ENCODE results near the gene NGB.

DNA sequence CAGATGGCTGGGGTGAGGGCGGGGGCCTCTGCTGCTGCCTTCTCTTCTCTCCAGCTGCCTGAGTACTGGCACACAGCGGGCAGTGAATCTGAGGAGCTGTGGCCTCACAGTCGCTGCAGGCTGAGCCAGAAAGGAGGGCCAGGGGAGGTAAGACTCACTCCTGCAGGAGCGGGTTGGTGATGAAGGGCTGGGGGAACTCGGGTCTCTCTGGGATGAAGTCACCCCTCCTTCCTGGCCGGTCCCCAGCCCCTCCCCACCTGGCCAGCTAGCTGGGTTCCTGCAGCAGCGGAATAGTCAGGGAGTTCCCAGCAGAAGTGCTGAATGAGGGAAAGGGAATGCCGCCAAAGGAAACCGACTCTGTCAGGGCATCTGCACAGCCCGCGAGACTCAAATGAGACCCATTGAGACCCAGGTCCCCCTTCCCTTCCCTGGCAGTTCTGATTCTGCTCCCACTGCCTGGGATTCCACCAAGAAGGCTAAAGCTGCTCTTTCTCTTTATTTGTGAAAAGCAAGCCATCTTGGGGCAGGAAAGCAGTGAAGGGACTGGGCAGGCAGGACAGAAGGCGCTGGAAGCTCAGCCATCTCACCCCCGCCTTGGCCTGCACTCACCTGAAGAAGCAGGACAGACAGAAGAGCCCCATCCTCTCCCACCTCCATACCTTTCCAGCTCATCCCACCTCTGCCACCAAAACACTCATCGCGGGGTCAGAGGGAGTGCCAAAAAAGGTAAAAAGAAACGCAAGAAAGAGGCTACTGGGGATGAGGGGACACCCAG, 5.3 kb downstream of the NGB start:
- TF ChIP-seq, protein P1, sequence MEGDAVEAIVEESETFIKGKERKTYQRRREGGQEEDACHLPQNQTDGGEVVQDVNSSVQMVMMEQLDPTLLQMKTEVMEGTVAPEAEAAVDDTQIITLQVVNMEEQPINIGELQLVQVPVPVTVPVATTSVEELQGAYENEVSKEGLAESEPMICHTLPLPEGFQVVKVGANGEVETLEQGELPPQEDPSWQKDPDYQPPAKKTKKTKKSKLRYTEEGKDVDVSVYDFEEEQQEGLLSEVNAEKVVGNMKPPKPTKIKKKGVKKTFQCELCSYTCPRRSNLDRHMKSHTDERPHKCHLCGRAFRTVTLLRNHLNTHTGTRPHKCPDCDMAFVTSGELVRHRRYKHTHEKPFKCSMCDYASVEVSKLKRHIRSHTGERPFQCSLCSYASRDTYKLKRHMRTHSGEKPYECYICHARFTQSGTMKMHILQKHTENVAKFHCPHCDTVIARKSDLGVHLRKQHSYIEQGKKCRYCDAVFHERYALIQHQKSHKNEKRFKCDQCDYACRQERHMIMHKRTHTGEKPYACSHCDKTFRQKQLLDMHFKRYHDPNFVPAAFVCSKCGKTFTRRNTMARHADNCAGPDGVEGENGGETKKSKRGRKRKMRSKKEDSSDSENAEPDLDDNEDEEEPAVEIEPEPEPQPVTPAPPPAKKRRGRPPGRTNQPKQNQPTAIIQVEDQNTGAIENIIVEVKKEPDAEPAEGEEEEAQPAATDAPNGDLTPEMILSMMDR (IDR thresholded peaks at IDR 0.05): no peak
- TF ChIP-seq POLR2A (IDR thresholded peaks at IDR 0.05; ENCODE audit: low read depth): no peak
- TF ChIP-seq POLR2AphosphoS5 (IDR thresholded peaks at IDR 0.05): no peak
- TF ChIP-seq EP300 (IDR thresholded peaks at IDR 0.05): no peak

Data from esophagus muscularis mucosa (tissue), 4 donors.